KMS-11 (cell line): ENCODE results near the gene SLC24A5.

Experiments used
- H2AFZ ChIP-seq: fragments of 200-600 bp; sonication (generic); 2 replicates; pipeline ENCODE4 v1.6.1; 2016; ENCODE audit warnings: antibody characterized with exemption, mixed run types, low read depth
- H3K27ac ChIP-seq: fragments of 200-600 bp; sonication (generic); 2 replicates; pipeline ENCODE4 v1.6.1; 2016; ENCODE audit warnings: mild to moderate bottlenecking, mixed run types
- H3K27me3 ChIP-seq: fragments of 200-600 bp; sonication (generic); 2 replicates; pipeline ENCODE4 v1.6.1; 2017; ENCODE audit warnings: mild to moderate bottlenecking, low read depth, mixed run types, moderate library complexity; ENCODE audit not compliant: insufficient read depth
- H3K36me3 ChIP-seq: fragments of 200-600 bp; sonication (generic); 2 replicates; pipeline ENCODE4 v1.6.1; 2017; ENCODE audit warnings: mild to moderate bottlenecking, mixed run types; ENCODE audit not compliant: insufficient read depth
- H3K4me1 ChIP-seq: fragments of 200-600 bp; sonication (generic); 2 replicates; pipeline ENCODE4 v1.6.1; 2016; ENCODE audit warnings: mild to moderate bottlenecking, low read depth, mixed run types; ENCODE audit not compliant: poor library complexity, severe bottlenecking
- H3K4me2 ChIP-seq: fragments of 200-600 bp; sonication (generic); 2 replicates; pipeline ENCODE4 v1.7.0; 2016; ENCODE audit warnings: mild to moderate bottlenecking, mixed run types
- H3K4me3 ChIP-seq: fragments of 200-600 bp; sonication (generic); IDR thresholded peaks from 2 replicates; pipeline ENCODE4 v1.6.1; 2017; ENCODE audit warnings: low read depth, low read length, mixed read lengths; ENCODE audit not compliant: insufficient read depth
- H3K79me2 ChIP-seq: fragments of 200-600 bp; sonication (generic); 2 replicates; pipeline ENCODE4 v1.6.1; 2016; ENCODE audit warnings: low read depth, mixed run types; ENCODE audit not compliant: insufficient read depth
- H3K9ac ChIP-seq: fragments of 200-600 bp; sonication (generic); 2 replicates; pipeline ENCODE4 v1.6.1; 2016; ENCODE audit warnings: mild to moderate bottlenecking, mixed run types
- H4K20me1 ChIP-seq: fragments of 200-600 bp; sonication (generic); 2 replicates; pipeline ENCODE4 v1.6.1; 2016; ENCODE audit warnings: mild to moderate bottlenecking, mixed run types; ENCODE audit not compliant: insufficient read depth
- TF ChIP-seq, protein P1 (sequence below): fragments of 200-600 bp; sonication (generic); conservative IDR thresholded peaks from 2 replicates; pipeline ENCODE4 v1.6.1; 2017; ENCODE audit warnings: low read depth, mild to moderate bottlenecking, antibody characterized with exemption, low read length, moderate library complexity, mixed read lengths

SLC24A5 gene

DNA sequence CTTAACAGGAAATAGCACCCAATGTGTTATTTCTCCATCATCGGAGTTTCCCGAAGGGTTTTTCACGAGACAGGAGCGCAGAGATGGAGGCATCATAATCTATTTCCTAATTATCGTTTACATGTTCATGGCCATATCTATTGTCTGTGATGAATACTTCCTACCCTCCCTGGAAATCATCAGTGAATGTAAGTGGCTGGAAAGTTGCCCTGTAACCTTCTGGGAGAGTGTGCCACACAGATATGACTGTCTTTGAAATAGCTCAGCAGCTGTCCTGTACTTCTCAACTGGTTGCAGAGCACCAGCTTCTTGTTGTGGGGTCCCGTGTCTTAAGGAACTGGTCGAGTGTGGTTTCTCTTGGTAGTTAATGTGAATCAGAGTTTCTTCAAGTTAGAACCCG lies 1.1 kb downstream of the SLC24A5 start:
- Histone ChIP-seq H4K20me1 (no peaks in the 10 kb centered on the region), H3K27me3 (no peaks in the 10 kb centered on the region), H3K27ac (no peak overlapping the region), H3K4me1 (no peaks in the 10 kb centered on the region), H3K9ac (no peak overlapping the region), H2AFZ (no peak overlapping the region), H3K79me2 (no peaks in the 10 kb centered on the region), H3K4me3 (no peak overlapping the region), H3K36me3 (no peaks in the 10 kb centered on the region), H3K4me2 (no peak overlapping the region)
- TF ChIP-seq, protein P1, sequence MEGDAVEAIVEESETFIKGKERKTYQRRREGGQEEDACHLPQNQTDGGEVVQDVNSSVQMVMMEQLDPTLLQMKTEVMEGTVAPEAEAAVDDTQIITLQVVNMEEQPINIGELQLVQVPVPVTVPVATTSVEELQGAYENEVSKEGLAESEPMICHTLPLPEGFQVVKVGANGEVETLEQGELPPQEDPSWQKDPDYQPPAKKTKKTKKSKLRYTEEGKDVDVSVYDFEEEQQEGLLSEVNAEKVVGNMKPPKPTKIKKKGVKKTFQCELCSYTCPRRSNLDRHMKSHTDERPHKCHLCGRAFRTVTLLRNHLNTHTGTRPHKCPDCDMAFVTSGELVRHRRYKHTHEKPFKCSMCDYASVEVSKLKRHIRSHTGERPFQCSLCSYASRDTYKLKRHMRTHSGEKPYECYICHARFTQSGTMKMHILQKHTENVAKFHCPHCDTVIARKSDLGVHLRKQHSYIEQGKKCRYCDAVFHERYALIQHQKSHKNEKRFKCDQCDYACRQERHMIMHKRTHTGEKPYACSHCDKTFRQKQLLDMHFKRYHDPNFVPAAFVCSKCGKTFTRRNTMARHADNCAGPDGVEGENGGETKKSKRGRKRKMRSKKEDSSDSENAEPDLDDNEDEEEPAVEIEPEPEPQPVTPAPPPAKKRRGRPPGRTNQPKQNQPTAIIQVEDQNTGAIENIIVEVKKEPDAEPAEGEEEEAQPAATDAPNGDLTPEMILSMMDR, result no peak

DNA sequence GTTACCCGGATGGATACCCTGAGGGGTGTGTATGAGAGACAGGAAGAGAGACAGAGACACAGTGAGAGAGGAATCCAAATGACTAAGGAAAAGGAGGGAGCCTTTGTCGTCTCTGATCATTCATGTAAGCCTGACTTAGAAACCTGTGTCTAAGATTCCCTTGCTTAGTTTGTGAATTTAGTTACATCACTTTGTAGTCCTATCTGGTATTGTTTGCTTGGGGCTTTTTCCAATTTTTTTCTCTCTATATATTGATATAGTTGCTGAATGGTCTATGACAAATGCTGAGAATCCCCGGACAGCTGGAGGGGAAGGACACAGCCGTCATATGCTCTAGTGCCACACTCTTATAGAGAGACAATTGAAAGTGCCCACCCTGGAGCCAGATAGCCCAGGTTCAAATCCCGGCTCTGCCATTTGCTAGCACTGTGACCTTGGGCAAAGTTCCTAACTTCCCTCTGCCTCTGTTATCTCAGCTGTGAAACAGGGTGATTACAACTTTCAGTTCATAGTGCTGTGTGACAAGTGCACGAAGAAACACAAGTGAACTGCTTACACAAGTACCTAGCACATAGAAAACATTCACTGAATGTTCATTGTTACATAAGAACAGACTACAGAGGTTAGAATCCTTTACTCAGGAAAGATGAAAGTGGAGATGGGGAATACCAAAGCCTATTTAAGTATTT lies 6.0 kb downstream of the SLC24A5 start:
- Histone ChIP-seq H3K79me2 (no peaks in the 10 kb centered on the region), H3K27me3 (no peaks in the 10 kb centered on the region), H3K4me2 (no peak overlapping the region), H4K20me1 (no peaks in the 10 kb centered on the region), H3K27ac (no peak overlapping the region), H3K4me3 (no peak overlapping the region), H3K36me3 (no peaks in the 10 kb centered on the region), H3K4me1 (no peaks in the 10 kb centered on the region), H2AFZ (no peak overlapping the region), H3K9ac (no peak overlapping the region)
- TF ChIP-seq, protein P1, result no peak

DNA sequence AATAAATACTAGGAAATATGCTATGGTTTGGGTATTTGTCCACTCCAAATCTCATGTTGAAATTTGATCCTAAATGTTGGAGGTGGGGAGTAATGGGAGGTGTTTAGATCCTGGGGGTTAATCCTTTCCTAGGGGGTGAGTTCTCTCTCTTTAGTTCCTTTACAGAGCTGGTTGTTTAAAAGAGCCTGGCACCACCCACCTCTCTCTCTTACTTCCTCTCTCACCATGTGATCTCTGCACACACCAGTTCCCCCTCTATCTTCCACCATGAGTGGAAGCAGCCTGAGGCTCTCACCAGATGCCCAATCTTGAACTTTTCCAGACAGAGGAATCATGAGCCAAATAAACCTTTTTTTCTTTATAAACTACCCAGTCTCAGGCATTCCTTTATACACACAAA lies 10.5 kb downstream of the SLC24A5 start:
- no peaks in the 10 kb centered on the region for H3K4me1 ChIP-seq
- H3K27ac ChIP-seq, result no peak overlapping the region
- H3K9ac ChIP-seq, result no peak overlapping the region
- no peaks in the 10 kb centered on the region for H3K79me2 ChIP-seq
- H2AFZ ChIP-seq, result no peak overlapping the region
- TF ChIP-seq, protein P1, result no peak
- no peak overlapping the region for H3K4me3 ChIP-seq
- H3K4me2 ChIP-seq, result no peak overlapping the region
- no peaks in the 10 kb centered on the region for H4K20me1 ChIP-seq
- H3K27me3 ChIP-seq, result no peaks in the 10 kb centered on the region
- H3K36me3 ChIP-seq, result no peaks in the 10 kb centered on the region

DNA sequence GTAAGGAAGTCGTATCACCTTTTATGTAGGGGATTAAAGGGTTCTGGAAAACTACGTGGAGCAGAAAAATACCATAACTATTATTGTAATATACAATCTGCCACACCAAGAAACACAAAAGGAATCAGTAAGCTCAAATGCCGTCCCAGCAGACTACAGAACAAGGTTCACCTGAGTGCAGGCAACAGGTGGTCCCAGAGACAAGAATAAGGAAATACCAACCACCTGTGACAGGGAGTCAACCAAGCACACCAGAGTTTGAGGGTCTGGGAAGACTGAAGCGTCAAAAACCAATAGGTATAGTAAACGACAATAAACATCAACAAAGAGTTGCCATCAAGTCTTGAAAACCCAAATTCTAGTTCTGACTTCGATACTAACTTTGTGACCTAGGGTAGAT lies 12.1 kb downstream of the SLC24A5 start:
- TF ChIP-seq, protein P1, result no peak
- no peak overlapping the region for H2AFZ ChIP-seq

More for the DNA sequence above, 12.1 kb downstream of the SLC24A5 start:
- no peak overlapping the region for H3K27ac ChIP-seq
- H3K79me2 ChIP-seq, result no peaks in the 10 kb centered on the region
- H3K4me3 ChIP-seq, result no peak overlapping the region
- no peaks in the 10 kb centered on the region for H3K4me1 ChIP-seq
- no peaks in the 10 kb centered on the region for H3K27me3 ChIP-seq
- no peaks in the 10 kb centered on the region for H4K20me1 ChIP-seq
- no peaks in the 10 kb centered on the region for H3K36me3 ChIP-seq
- no peak overlapping the region for H3K4me2 ChIP-seq
- no peak overlapping the region for H3K9ac ChIP-seq
